Body of pancreas (tissue), 4 donors: ENCODE data around the gene AGK.

Experiments
- CTCF ChIP-seq, 7 experiments: fragments of 450-650 bp in 4 of 7; fragments of 200-600 bp in 3 of 7; sonication (generic) in 3 of 7; IDR thresholded peaks; one replicate each; pipeline ENCODE4 v1.5.1; 2016 to 2019; ENCODE audit warnings: antibody characterized with exemption in 7 of 7
- POLR2A ChIP-seq, 3 donors: fragments of 450-650 bp; IDR thresholded peaks; one replicate each; pipeline ENCODE4 v1.6.1; 2016; ENCODE audit warnings: antibody characterized with exemption in 3 of 3, mild to moderate bottlenecking in 2 of 3

- TF ChIP-seq CTCF (IDR thresholded peaks at IDR 0.05) (no peak), POLR2A (IDR thresholded peaks at IDR 0.05) (no peak)
Observed at GRCh38 chr7:141515941-141516340, 35.3 kb upstream of the AGK start.
